Right hindlimb (tissue), 1 donor: ENCODE measurements around the gene MED7.

ENCODE experiments used
- DNase-seq: peaks from one replicate; pipeline ENCODE4 v3.0.0-alpha.2; 2018

Gene MED7

GRCh38 chr5:157100140-157100679, 42.5 kb downstream of the MED7 start:
- no peak for DNase-seq

GRCh38 chr5:157088342-157088990, 54.2 kb downstream of the MED7 start:
- no peak for DNase-seq
